Ovary (tissue), 9 donors: ENCODE data around the gene FLCN. TPM values are rescaled to one million over a fixed set of nuclear protein-coding genes. Genes with fewer than 3 reads are reported as not detected.
"Not testable (repeated sequence)": the region's sequence is repeated elsewhere in the genome, so short reads cannot be mapped to it uniquely, and the experiment has no call there.

ENCODE experiments used
- DNase-seq, 5 donors: peaks; one replicate each; pipeline ENCODE4 v3.0.0-alpha.2; 2019 to 2020
- H3K27ac ChIP-seq, 2 donors: fragments of 200-600 bp; one replicate each; pipeline versions ENCODE4 v1.5.1 to v1.8.0; 2019 to 2022
- H3K27me3 ChIP-seq: fragments of 200-600 bp; one replicate; pipeline ENCODE4 v1.8.0; 2022
- H3K36me3 ChIP-seq: fragments of 200-600 bp; sonication (generic); one replicate; pipeline ENCODE4 v1.5.1; 2019
- H3K4me1 ChIP-seq: one replicate; pipeline ENCODE4 v1.8.1; 2013; ENCODE audit warnings: mild to moderate bottlenecking, moderate library complexity; ENCODE audit not compliant: insufficient read depth
- H3K4me3 ChIP-seq: fragments of 200-600 bp; sonication (generic); one replicate; pipeline ENCODE4 v1.5.1; 2017
- H3K9me3 ChIP-seq, 2 donors: fragments of 200-600 bp in 1 of 2; sonication (generic) in 1 of 2; one replicate each; pipeline versions ENCODE4 v1.5.1 to v1.8.1; 2013 to 2019; ENCODE audit warnings: mild to moderate bottlenecking in 1 of 2, moderate library complexity in 1 of 2
- CTCF ChIP-seq, 3 donors: fragments of 450-650 bp in 2 of 3; fragments of 200-600 bp in 1 of 3; IDR thresholded peaks; one replicate each; pipeline versions ENCODE4 v1.5.1 to v1.8.0; 2016 to 2022; ENCODE audit warnings: antibody characterized with exemption in 3 of 3, mild to moderate bottlenecking in 1 of 3
- EP300 ChIP-seq: sonication (generic); formaldehyde crosslinking; IDR thresholded peaks from one replicate; pipeline ENCODE4 v1.6.1; 2017; ENCODE audit warnings: antibody characterized with exemption
- POLR2A ChIP-seq: fragments of 450-650 bp; IDR thresholded peaks from one replicate; pipeline ENCODE4 v1.6.1; 2017; ENCODE audit warnings: antibody characterized with exemption, mild to moderate bottlenecking, moderate library complexity
- whole genome bisulfite sequencing, 3 donors: extraction: QIAGEN DNeasy Blood & Tissue Kit in 1 of 3; methylation state at CpG; one replicate each; pipeline versions ENCODE4 v1.1.5 to v1.1.7; 2013 to 2017; 5-methylcytosine and 5-hydroxymethylcytosine counted together
- intact Hi-C, 4 donors: fragments of 100-400 bp; cut with DNase I; formaldehyde crosslinking; loops; one replicate each; pipeline versions ENCODE4 v1.11.0 to v1.15.1; 2022 to 2023
- polyA plus RNA-seq, 2 donors: library from polyadenylated mRNA; stranded (reverse); fragments of 200-250 nt in 1 of 2; fragments of 350-450 nt in 1 of 2; fragmentation: Illumina TruSeq in 1 of 2; extraction: RNeasy Lipid Tissue Mini Kit (QIAGEN cat#74804) in 1 of 2; gene quantifications; one replicate each; pipeline ENCODE4 v1.2.3, GENCODE V29; 2013 to 2014
- total RNA-seq, 7 donors: library from RNA; depleted of rRNA in 2 of 7; stranded (reverse); fragments of >200 nt in 2 of 7; fragmentation: NEBNext Ultra II Directional in 3 of 7; extraction: Animal tissue kit (Norgen Biotek cat#: 25700) in 3 of 7; gene quantifications; one replicate each; pipeline versions ENCODE4 v1.1.0 to v1.2.4, GENCODE V29; 2016 to 2023
- donor health status: DM: no; HTN: no; CAD: no; lungs with moderate emphysema.
- donor health status: DM: no; HTN: no; CAD: no.
- donor health status: Bipolar disorder and iron deficiency.
- donor health status: DM: yes; HTN: yes; CAD: no.
- donor health status: DM: no; HTN: no; CAD: no.
- donor health status: DM: yes; HTN: yes; CAD: no.

FLCN gene
- total and polyA plus RNA-seq, 9 donors: 16.4 to 55.7 (median 42.7) TPM

GRCh38 chr17:17258998-17259397 lies 22.0 kb upstream of the FLCN start:
- TF ChIP-seq CTCF (IDR thresholded peaks at IDR 0.05) (no peak), EP300 (no peak), POLR2A (no peak)
- no peak overlapping the region for H3K4me3 ChIP-seq
- DNase-seq: no peak
- H3K27ac ChIP-seq: no peak overlapping the region
- intact Hi-C loops: no loop called here
- H3K4me1 ChIP-seq: no peaks in the 10 kb centered on the region
- no peaks in the 10 kb centered on the region for H3K27me3 ChIP-seq
- H3K9me3 ChIP-seq: no peaks in the 10 kb centered on the region
- no peaks in the 10 kb centered on the region for H3K36me3 ChIP-seq
- 90 to 93% (median 92%) methylated on average over 4 of the region's 4 CpGs for WGBS, 3 donors

DNA sequence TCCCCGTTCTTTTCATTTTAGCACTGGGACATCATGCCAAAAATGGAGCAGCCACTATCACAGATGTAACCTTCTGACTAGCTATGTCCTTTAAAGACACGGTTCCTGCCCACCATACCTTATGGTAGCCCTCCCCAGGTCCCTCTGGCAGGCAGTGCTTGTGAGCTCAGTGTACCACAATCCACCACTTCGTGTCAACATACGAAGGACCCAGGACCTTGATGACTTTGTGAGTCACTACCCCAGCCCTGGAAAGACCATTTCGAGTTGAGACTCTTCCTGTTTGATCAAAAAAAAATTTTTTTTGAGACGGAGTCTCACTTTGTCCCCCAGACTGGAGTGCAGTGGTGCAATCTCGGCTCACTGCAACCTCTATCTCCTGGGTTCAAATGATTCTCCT lies 21.0 kb upstream of the FLCN start:
- TF ChIP-seq CTCF (IDR thresholded peaks at IDR 0.05) (no peak), POLR2A (no peak), EP300 (no peak)
- H3K27ac ChIP-seq: no peak overlapping the region
- no peak for DNase-seq
- intact Hi-C loops: no loop called here
- no peaks in the 10 kb centered on the region for H3K36me3 ChIP-seq
- no peaks in the 10 kb centered on the region for H3K4me1 ChIP-seq
- H3K9me3 ChIP-seq: no peaks in the 10 kb centered on the region
- WGBS, 3 donors: 89 to 91% (median 90%) methylated on average over 7 of the region's 7 CpGs
- no peak overlapping the region for H3K4me3 ChIP-seq
- no peaks in the 10 kb centered on the region for H3K27me3 ChIP-seq

DNA sequence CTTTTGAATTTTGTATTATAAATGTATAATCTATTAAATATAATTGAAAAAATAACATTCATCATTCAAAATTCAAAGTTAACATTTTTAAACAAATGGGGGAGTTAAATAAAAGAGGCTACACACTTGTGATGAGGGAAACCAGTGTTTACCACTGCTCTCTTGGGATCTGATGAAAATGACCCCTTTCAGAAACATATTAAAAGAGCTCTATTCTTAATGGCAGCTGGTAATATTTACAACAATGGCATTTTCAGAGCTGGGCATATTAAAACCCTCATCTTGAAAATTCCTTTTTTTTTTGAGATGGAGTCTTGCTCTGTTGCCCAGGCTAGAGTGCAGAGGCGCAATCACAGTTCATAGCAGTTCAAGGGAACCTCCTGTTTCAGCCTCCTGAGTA lies 19.3 kb upstream of the FLCN start:
- no peak overlapping the region for H3K4me3 ChIP-seq
- no peak for TF ChIP-seq POLR2A
- TF ChIP-seq CTCF (IDR thresholded peaks at IDR 0.05): no peak
- no peak for TF ChIP-seq EP300
- H3K9me3 ChIP-seq: no peaks in the 10 kb centered on the region
- WGBS, 3 donors: 93 to 100% (median 94%) methylated on average over 1 of the region's 1 CpG
- H3K4me1 ChIP-seq: no peaks in the 10 kb centered on the region
- intact Hi-C loops: no loop called here
- H3K27me3 ChIP-seq: no peaks in the 10 kb centered on the region
- no peaks in the 10 kb centered on the region for H3K36me3 ChIP-seq
- DNase-seq: no peak
- H3K27ac ChIP-seq: no peak overlapping the region

- H3K4me3 ChIP-seq, H3K9me3 ChIP-seq, H3K27ac ChIP-seq, H3K36me3 ChIP-seq, DNase-seq, intact Hi-C loops, H3K27me3 ChIP-seq, H3K4me1 ChIP-seq: not testable (repeated sequence)
- 87 to 92% (median 91%) methylated on average over 11 of the region's 11 CpGs for WGBS, 3 donors
These were observed 18.7 kb upstream of the FLCN start for GRCh38 chr17:17255689-17256088.

DNA sequence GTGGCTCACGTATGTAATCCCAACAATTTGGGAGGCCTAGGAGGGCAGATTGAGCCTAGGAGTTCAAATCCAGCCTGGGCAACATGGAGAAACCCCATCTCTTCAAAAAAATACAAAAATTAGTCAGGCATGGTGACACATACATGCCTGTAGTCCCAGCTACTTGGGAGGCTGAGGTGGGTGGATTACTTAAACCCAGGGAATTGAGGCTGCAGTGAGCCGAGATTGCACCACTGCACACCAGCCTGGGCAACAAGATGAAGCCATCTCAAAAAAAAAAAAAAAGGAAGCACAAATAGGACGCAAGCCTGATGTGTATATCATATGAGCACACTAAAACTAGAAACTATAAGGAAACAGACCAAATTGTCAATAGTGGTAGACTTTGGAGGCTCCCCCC lies 17.1 kb upstream of the FLCN start:
- no peak for TF ChIP-seq EP300
- no peak for TF ChIP-seq CTCF (IDR thresholded peaks at IDR 0.05)
- no peak for TF ChIP-seq POLR2A

More for the DNA sequence above, 17.1 kb upstream of the FLCN start:
- WGBS, 3 donors: 74 to 87% (median 80%) methylated on average over 3 of the region's 3 CpGs
- no peak overlapping the region for H3K4me3 ChIP-seq
- intact Hi-C loops: no loop called here
- no peak for DNase-seq
- H3K9me3 ChIP-seq: no peaks in the 10 kb centered on the region
- H3K27ac ChIP-seq: no peak overlapping the region
- H3K4me1 ChIP-seq: no peaks in the 10 kb centered on the region
- no peaks in the 10 kb centered on the region for H3K27me3 ChIP-seq
- H3K36me3 ChIP-seq: no peaks in the 10 kb centered on the region
